NCI-H524 treated with DMSO at 0.1 percent for 48 hours (cell line): ENCODE results near the gene GNB3.
A peak's percentile ranks its signal among the peaks of the same experiment; 100 is the strongest.
"Not testable (repeated sequence)": the region's sequence is repeated elsewhere in the genome, so short reads cannot be mapped to it uniquely, and the experiment has no call there.

Source experiments
- DNase-seq: peaks from one replicate; lab custom pipeline; 2025; lab: John Stamatoyannopoulos, UW

The GNB3 gene

DNA sequence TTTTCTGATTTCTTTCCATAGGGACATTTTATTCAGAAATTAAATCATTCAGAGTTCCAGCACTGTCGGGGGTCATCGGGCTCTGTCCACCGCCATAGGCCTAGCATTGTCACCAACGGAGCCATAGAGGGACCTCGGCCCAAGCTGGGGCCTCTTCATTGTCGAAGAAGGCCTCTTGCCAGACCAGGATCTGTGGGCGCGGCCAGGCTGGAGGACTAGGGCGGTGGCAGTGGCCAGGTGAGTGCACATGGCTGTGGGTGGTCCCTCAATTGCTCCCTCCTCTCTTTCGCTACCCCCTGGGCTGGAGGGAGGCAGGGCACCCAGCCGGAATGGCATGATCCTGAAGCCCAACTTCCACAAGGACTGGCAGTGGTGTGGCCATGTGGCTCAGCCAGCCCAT lies 43.0 kb downstream of the GNB3 start:
- no peak for DNase-seq

DNA sequence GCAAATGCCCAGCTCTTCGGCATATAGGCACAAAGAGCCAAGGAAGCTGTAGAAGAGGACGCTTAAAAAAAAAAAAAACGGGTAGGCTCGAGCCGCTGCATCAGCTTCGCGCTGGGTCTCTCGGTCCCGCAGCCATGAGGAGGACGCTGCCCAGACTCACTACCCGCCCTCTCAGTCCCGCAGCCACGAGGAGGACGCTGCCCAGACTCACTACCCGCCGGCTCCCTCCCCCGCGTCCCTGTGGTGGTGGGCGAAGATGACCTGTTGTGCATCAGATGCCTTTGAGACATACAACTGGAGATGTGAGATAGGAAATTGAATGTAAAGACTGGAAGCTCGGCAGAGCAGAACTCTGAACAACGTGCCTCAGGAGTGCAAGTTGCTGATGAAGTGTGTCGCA lies 43.8 kb downstream of the GNB3 start:
- DNase-seq, result no peak

- DNase-seq, result not testable (repeated sequence)
Measured at GRCh38 chr12:6886206-6886999, 45.7 kb downstream of the GNB3 start.

DNA sequence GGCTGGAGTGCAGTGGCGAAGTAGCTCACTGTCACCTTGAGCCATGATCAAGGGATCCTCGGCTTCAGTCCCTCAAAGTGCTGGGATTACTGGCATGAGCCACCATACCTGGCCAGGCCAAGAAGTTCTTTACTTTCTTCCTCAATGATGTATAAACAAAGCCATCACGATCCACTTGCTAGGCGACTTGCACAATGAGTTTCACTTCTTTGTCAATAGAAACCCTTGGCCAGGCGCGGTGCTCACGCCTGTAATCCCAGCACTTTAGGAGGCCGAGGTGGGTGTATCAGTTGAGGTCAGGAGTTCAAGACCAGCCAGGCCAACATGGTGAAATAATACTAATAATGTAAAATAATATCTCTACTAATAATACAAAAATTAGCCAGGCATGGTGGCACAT lies 46.7 kb downstream of the GNB3 start:
- DNase-seq, result no peak

- no peak for DNase-seq
Measured at GRCh38 chr12:6888360-6888759, 47.6 kb downstream of the GNB3 start.

DNA sequence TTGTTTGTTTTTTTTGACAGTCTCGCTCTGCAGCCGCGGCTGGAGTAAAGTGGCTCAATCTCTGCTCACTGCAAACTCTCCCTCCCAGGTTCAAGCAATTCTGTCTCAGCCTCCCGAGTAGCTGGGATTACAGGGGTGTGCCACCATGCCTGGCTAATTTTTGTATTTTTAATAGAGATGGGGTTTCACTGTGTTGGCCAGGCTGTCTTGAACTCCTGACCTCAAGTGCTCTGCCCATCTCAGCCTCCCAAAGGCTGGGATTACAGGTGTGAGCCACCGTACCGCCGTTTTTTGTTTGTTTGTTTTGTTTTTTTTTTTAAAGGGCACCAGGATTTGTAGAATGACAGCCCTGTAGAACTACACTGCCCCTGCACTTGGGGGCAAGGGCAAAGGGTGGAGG lies 48.1 kb downstream of the GNB3 start:
- DNase-seq, result not testable (repeated sequence)

GRCh38 chr12:6889775-6890573 lies 49.2 kb downstream of the GNB3 start:
- DNase-seq, result not testable (repeated sequence)

DNA sequence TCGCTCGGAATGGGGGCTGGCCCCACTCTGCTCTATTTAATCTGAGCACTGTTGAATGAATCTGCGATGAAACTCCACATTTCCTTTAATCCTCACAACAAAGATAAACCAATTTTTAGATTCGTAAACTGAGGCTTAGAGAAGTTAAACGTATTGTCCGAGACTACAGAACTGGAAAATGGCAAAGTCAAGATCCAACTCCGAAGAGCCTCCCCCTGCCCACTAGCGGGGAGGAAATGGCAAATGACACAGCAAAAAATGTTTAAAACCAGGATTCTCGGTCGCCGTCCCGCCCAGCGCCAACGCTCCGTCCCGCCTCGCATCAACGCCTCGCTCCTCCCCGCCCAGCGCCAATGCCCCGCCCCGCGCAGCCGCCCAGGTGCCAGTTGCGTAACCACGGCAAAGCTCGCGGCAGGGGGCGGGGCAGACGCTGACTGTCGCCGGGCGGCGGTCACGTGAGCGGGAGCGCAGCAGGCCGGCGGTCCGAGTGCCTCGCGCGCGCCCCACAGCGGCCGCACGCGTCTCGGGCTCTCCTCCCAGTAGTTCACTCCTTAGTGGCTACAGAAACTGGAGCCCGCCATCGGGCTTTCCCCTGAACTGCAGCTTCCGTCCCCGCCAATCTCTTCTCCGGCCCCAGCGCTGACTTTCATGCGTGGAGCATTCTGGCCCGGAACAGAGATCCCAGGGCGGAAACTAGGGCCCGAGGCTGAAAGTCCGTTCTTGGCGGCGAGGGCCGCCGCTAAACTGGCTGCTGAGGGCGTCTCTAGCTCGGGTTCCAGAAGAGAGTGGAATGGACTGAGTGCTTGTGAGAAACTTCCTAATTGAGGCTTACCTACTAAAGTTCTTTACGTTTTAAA lies 50.3 kb downstream of the GNB3 start:
- peak; percentile 53 for DNase-seq

DNA sequence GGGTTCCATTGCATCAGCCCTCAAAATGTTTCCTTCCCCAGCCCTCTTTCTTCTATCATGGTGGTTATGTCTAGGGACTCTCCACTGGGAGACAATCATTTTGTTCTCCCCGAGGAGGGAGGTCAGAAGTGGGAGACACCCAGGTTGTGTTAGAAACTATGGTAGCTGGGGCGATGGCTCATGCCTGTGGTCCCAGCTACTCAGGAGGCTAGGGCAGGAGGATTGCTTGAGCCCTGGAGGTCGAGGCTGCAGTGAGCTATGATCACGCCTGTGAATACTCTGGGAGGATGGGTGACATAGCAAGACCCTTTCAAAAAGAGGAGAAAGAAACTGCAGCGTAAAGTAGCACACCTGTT lies 50.9 kb downstream of the GNB3 start:
- no peak for DNase-seq

- DNase-seq, result not testable (repeated sequence)
Measured at GRCh38 chr12:6892683-6893082, 52.0 kb downstream of the GNB3 start.

DNA sequence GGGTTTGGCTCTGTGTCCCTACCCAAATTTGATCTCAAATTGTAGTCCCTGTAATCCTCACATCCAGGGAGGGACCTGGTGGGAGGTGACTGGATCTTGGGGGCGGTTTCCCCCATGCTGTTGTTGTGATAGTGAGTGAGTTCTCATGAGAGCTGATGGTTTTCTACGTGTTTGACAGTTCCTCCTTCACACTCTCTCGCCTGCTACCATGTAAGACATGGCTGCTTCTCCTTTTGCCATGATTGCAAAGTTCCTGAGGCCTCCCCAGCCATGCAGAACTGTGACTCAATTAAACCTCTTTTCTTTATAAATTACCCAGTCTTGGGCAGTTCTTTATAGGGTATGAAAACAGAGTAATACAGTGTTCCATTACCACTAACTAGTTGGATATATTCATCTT lies 53.6 kb downstream of the GNB3 start:
- DNase-seq, result no peak
